HG02571 (cell line): ENCODE results near the gene CPXM2.

Experiments used
- ATAC-seq: cut with Tn5 transposase; IDR thresholded peaks from one replicate; pipeline ENCODE4 v1.9.1; 2021; ENCODE audit warnings: mild to moderate bottlenecking, moderate library complexity; ENCODE audit not compliant: unreplicated experiment

Gene CPXM2

DNA sequence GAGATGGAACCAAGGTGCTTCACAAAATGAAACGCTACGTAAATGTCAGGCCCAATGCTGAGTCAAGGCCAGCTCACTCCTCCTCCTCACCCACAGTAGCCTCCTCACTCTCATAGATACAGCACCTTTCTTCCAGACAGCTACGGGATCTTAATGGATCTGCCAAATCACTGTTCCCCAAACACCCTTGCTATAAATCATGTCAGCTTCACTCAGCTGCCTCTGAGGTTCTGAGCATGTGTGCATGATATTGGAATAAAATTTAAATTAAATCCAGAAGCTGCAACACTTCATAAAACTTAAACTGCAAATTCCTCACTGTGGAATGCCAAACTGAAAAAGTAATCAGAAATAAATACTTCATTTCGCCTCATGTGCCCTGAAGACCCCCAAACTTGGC lies 14.7 kb upstream of the CPXM2 start:
- ATAC-seq = no peak

DNA sequence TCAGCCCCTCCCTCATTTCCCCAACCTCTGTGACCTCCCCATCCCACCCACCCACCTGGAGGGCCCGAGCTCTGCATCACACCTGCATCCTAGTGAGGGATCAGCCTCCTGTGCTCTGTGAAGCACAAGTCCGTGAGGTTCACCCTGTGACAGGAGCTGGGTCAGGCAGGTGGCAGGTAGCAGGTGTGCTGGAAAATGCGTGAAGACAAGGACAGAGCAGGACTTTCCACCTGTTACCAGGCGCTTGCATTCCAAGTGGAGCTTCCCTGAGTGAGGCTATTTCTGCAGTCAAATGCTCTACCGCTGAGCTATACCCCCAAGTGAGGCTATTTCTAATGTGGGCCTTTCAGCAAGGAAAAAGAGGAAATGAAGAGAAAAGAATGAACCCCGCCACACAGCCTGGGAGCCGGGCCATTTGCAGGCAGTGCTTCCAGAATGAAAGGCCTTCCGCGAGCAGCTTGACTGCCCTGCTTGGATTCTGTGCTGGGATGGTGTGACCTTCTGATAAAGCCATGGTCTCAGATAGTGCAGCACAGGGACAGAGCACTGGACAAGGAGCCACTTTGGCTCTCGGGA lies 13.3 kb upstream of the CPXM2 start:
- ATAC-seq = no peak

DNA sequence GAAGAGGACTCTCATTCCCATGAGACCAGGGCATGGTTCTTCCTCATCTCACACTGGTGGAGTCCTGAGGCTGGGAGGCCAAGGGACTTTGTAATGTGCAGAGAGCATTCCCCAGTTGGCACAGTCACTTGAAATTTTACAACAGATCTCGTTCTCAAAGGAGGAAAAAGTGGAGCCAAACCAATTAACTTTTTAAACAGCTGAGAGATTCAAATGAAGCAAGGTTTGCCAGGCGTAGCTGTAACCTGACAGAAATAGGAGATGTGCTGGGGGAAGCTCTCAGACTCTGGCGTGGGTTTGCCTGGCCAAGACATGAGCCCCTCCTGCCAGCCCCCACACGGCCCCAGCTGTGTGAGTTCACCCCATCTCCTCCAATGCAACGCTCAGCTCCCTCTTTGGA lies 12.0 kb upstream of the CPXM2 start:
- no peak for ATAC-seq

DNA sequence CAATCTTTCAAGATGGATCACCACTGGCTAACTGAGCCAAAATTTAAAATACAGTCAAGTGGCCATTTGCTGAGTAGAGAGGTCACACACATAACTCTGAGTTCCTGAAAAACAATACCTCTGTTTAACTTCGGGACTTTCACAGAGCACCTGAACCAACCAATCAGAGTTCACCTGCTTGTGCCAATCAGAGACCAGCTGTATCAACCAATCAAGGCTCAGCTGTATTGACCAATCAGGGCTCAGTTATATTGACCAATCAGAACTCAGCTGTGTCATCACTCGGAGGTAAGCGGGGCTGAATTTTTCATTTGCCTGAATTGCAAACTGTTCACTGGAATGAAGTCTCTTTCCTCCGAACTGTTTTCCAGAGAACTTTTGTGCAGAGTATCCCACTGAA lies 10.0 kb upstream of the CPXM2 start:
- ATAC-seq = no peak

DNA sequence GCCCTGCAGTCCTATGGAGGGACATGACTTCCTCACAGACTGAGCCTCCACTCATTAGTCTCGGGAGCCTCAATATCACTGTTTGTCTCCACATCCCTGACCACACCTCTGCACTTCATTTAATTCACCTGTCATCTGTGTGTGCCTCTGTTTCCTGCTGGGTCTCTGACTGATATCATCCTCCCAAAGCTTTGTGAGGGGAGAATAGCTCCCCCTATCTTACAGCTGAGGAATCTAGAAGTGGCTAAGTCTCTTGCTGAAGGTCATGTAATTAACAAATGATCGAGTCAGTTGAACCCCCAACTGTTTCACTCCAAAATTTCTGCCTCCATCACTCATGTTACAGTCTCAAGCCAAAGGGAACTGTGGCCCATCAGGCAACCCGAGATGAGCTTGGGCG lies 5.5 kb upstream of the CPXM2 start:
- no peak for ATAC-seq

DNA sequence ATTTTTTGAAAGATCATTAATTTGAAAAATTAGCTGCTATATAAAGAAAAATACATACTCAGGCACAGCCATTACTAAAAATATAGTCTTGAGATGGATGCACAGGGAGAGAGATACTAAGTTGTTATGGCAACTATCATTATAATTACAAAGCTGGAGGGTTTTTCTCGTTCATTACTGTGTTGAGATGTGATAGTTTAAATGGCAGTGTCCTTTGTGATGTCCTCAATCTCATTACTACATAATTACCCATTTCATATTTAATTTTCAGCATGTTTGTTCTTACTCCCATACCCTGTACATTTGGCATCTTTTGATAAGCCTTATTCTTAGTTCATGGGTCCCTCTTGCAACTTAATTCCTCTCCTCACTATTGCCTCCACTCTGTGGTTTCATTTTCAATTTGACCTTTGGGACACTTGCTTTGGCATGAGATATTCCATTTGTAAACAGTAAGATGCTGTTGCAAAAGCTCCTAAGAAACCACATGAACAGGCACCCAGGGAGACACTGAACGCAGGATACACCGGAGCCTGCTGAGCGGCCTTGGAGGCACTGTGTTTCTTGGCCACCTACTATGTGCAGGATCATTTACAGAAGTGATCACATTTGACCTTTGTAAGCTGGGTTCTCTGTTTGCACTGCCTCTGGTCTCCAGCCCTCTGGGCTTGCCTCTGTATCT lies 4.8 kb upstream of the CPXM2 start:
- ATAC-seq = no peak

DNA sequence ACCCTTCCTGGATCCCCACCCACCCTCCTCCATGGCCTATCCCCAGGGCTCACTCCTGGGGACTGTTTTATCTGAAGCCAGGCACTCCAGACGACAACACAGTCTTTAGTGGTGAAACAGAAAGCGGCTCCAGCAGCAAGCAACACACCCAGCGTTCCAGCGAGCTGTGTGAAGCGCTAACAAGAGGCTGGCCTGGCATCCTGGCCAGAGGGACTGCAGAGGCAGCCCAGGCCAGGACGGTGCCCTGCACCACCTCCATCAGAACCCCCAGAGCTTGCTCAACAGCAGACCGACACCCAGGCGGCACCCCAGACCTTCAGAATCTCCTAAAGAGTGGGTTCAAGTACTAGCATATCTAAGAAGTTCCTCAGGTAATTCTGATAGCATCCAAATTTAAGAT lies 2.0 kb upstream of the CPXM2 start:
- no peak for ATAC-seq

DNA sequence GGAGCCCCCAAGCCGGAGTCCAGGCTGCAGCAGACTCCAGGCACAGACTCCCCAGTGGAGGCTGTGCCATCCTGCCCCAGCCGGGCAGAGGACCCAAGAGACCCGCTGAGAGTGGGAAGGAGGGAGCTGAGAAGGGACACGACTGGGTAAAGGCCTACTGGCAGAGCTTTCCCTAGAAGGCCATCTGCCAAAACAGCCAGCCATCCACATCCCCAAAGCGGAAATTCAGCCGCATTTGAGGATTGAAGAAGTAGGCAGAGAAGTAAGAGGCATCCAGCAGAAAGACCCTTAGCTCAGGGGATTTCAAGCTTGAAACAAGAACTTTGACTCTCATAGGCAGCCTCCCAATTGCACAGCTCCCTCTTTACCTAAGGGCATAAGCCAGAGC lies 857 bp downstream of the CPXM2 start:
- ATAC-seq = no peak

DNA sequence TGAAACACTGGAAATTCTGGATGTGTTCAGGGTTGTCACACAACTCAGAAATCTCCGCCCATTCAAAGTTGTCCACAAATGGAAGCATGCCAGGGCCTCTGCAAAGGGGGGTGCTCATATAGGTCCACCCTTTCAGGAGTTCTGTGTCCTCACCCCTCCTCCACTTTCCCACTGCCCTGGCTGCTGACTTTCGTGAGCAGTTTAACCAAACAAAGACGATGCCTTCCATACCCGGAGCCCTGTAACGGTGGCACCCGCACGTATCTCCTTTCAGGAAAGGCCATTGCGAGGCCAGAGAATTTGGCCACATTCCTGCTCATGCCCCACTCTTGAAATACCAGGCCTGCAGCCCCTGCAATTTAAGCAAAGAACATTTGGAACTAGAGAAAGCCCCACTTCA lies 1.4 kb downstream of the CPXM2 start:
- ATAC-seq = no peak

DNA sequence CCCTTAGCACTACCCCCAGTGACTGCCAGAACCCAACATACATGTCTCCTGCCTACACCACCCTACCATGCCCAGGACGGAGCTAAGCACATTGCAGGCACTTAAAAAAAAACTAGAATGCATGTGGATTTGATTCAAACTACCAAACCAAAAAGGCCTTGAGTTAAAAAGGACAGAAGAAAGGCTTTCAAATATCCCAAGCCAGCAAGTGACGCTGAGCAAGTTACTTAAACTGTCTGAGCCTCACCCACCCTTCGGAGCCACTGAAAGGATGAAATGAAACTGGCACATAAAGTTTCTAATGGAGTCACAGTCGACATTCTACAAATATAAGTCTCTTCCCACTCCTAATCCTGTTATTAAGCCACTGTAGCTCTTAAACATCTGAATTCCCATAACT lies 1.8 kb downstream of the CPXM2 start:
- ATAC-seq = no peak

DNA sequence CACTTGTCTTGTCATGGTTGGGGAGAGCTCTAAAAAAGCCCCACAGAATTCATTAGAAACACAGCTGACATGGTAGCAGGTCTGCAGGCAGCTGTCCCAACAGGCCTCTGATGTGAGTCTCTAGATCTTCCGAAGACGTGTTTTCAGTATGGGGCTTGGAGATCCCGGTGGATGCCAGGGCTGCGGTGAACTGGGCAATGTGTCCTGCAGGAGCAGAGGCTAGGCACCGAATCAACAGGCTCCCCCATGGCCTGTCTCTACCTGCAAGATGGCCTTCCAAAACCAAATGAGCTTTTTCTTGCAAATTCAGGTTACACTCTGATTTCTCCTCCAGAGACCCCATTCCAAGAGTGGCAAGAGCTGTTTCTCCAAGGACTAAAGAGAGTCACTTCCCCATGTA lies 2.9 kb downstream of the CPXM2 start:
- no peak for ATAC-seq

DNA sequence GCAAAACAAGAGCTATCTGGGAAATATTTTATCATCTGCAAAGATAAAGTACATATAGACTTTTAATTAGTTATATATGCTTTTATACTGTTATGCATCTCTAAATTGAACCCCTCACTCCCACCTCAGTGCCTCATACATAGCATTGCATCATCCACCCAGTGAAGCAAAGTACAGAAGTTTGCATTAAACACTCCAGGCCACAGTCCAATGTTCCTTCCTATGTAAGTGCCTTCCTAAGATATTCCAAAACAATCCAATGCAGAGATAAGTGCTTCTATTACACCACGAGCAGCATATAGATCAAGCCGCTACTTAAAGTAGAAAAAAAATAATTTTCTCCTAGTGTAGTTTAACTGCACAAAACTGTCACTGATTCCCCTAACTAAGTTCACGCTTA lies 3.4 kb downstream of the CPXM2 start:
- no peak for ATAC-seq

DNA sequence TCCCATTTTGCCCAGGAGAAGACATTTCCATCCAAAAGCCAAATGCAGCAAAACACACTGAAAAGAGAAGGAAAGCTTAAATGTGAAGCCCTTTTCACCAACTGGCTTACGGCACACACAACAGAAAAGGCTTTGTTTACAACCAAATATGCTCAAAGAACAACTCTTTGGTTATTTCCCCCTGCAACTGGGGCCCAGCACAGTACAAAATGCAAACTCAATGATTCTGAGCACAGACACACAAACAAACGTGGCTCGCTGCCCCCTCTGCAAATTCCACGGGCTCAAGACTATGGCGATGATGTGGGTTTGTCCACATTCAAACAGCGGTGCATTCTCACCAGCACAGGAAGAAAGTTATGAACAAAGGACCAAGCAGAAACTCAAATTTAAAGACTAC lies 5.3 kb downstream of the CPXM2 start:
- ATAC-seq = no peak

DNA sequence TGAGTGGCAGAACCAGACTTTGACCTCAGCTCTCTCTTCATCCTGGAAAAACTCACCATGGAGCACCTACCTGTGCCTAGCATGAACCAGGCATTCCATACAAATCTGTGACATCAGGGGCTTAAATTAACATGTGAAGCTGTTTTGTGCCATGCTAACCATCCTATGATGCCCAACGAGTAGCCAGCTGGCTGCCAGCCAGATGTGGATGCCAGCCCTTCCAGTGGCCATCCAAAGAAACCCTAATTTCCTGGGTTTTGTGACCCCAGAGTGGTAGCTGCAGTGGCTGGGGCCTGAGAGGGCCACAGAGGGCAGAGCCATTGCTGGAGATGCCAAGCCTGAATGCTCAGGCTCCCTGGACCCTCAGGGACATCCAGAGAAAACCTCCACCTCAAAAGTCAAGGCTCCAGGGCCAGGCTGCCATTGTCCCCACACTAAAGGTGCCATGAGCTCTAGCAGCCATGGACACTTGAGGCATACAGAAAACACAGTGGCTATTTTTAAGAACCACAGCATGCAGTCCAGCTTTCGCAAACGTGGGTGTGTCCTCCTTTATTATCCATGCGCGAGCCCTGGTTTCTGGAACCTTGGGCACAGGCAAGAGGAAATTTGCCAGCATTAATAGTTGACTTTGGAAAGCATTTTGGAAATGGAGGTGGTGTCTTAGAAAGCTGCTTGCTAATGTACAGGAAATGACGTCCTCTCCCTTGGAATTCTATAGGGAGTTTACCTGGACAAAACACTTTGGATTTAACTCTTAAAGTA lies 6.0 kb downstream of the CPXM2 start:
- ATAC-seq = no peak

DNA sequence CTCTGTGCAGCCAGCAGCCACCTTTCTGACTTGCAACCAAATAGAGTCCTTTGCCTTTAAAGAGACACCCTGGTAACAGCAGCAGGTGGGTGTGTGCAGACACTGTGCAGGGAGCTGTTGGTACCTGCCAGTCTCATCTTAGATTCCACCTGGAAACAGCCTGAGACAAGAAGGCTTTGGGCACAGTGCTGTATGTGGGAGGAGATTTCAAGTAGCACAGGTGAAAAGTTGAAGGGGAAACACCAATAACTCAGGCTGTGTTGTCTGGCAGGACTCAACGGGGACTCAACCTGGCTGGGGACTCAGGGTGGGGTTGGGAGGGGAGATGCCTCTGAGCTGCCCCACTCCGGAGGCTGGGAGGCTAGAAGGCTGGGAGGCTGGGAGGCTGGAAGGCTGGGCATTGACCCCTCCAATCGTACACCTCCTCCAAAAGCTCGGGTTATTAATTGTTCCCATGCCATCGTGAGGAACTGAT lies 6.7 kb downstream of the CPXM2 start:
- no peak for ATAC-seq

DNA sequence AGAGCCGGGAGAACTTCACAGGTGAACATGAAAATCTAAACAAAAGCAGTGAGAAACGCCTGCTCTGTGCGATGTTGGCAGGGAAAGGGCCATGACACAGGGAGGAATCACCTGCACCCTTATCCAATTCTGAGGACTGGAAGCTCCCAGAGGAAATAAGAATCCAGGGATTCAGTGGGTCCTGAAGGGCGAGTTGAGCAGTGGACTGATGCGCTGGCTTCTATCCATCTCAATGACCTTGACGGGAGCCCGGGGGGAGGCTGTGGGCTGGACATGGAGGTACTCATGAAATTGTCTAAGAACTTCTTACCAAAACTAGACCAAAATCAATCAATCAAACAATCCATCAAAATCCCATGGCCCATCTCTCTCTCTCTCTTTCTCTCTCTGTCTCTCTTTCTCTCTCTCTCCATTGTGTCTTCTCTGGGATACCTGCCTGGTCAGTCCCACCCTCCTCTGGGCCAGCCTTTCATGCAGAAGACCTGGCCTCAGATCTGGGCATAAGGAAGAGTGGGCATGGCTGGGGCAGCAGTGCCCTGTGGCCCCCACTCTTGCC lies 7.2 kb downstream of the CPXM2 start:
- ATAC-seq = no peak

DNA sequence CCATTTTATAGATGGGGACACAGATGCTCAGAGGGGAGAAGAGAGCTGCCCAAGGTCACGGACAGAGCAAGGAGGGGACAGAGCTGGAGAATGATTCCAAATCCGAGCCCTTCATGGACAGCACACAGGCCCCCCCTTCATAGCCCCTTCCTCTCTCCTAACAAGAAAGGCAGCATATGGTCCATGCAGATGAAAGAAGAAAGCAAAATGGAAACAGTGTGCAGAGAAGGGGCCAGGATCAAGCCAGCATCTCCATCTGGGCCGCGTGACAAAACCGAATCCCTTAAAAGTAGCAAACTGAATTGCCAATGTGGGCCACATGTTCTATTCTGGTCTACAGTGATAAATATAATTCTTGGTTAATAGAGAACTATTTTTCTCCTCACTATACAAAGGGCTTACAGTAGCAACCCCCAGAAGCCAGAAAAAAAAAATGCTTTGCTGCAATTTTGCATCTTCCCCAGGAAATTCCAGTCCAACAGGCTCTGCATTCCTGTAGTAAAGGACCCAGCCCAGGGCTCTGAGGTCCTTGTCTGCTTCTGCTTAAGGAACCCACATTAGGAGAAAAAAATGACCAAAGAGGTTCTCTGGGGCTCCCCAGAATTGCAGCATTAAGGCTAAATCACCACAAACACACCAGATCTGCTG lies 7.8 kb downstream of the CPXM2 start:
- no peak for ATAC-seq

DNA sequence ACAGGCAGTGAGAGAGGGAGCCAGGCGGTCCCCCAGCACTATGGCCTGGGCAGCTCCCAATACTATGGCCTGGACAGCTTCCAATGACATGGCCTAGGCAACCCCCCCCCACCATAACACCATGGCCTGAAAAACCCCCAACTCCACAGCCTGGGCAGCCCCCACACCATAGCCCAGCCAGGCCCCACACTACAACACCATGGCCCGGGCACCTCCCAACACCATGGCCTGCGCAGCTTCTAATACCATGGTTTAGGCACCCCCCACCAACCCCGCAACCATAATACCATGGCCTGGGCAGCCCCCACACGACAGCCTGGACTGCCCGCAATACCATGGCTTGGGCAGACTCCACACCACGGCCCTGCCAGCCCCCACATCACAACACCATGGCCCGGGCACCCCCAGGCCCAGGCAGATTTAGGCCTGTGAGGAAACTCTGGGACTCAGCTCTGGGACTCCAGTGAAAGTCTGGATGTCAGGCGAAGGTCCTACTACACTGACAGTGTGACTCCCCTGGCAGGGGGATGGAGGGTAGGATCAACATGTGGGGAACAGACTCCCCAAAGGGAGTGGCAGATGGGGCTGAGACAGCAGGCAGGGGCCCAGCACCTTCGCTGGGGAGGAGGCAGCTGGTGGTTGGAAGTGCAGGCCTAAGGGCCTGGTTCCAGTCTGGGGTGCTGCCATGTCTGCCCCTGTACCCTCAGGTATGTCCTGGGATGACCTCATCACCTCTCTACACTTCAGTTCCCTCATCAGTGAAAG lies 8.7 kb downstream of the CPXM2 start:
- no peak for ATAC-seq

DNA sequence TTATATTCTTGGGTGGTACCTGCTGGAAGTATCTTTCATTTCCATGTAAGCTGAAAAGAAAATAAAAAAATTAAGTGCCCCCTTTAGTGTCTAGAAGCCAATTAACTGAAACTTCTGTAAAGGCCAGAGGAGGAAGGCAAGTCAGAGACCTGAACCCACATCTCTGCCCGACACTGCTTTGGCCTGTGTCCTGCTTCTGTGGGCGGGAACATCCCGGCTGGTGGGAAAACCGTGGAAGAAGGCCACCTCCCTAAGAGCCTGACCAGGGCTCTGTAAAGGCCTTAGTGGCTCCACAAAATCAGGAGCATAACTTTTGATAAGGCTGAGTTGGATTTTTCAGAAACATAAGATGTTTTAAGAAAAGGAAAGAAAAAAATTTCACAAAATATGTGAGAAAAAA lies 9.4 kb downstream of the CPXM2 start:
- no peak for ATAC-seq

DNA sequence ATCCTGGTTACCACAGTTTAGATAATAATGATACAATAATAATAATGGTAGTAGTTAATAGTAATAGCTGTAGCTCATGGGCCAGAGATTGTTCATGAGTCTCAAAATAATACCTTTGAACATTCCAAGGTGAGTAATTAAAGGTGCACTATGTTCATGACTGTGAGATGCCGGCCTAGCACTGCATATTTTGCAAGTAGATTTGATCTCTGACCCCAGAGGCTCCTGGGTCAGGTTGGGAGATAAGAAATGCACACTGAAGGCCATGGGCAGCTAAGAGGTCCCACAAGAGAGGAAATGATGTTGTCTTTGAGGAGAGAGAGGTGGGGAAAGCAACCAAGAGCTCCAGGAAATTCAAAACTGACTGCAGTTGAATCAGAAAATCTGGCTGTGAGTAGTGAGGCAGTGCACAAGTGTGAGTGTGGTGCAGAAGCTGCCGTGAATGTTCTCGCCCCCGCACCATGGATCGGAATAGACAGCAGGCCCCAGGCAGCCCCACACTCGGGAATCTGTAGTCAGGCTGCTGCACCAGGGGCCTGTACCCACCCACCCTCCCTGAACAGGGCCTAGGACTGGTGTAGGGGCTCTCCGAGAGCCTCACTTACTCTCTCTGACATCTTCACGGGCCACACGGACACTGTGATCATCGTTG lies 11.9 kb downstream of the CPXM2 start:
- no peak for ATAC-seq
